SIG-M5 treated with dmso at 0.1 percent for 504 hours (cell line): Measurements from ENCODE around the gene KRT79.

ENCODE experiments used
- DNase-seq: peaks from one replicate; lab custom pipeline; 2025; ENCODE audit not compliant: unreplicated experiment; lab: John Stamatoyannopoulos, UW

Gene KRT79

DNA sequence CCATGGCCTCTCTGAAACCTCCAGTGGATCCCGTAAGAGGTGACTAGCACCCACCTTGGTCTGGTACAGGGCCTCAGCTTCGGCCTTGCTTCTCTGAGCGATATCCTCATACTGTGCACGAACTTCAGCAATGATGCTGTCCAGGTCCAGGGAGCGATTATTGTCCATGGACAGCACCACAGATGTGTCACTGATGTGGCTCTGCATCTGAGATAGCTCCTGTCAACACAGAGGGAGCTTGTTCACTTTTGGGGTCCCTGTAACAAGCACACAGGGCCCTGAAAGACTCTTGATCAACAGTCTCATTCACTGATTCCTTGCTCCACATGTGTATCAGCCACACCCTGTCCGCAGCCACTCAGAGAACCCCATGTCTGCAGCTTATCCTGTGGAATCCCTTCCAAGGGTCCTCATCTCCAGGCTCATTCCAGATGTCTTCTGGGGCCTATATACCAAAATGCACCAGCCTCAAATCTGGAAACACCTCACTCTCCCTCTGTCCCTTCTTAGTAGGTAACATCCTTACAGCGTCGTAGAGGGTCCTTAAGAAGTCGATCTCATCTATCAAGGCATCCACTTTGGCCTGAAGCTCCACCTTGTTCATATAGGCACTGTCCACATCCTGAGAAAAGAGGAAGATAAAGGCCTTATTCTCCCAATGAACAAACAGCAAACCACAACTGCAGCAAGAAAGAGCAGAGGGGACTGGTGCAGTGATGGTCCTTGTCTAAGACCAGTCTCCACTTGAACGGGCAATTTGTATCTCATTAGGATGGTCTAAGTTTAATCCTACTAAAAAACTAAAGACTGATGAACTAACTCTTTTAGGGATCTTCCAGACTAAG, 41.7 kb downstream of the KRT79 start:
- no peak for DNase-seq

DNA sequence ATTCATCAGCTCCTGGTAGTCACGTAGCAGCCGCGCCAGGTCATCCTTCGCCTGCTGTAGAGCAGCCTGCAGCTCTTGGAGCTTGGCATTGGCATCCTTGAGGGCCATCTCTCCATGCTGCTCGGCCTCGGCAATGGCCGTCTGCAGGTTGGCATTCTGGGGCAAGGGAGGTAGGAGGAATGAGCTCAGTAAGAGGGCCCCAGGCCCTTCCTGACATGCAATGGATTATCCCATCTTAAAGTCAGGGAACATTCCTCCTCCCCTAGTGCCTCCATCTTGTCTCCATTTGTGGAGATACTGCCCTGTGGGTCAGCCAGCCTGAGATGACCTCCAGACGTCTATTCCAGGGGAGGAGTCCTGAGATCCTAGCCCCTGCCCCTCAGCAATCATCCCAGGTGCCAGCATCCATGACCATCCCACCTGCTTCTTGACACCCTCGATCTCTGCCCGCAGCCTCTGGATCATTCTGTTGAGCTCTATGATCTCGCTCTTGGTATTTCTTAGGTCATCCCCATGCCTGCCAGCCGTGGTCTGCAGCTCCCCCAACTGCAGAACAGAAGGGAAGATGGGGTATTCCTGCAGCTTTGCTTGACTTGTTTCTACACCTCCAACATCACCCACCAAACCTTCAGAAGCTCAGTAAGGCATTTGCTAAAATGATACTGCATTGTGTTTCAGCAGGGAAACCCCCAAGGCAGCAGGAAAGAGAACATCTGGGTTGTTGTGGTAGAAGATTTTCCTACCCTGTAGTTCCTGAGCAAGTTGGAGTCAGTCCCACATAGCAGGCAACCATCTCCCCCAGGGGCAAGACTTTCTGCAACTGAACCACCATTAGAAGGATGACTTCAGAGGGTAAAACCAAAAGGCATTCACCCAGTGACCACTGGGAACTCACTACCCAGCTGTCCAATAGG, 42.6 kb downstream of the KRT79 start:
- no peak for DNase-seq

DNA sequence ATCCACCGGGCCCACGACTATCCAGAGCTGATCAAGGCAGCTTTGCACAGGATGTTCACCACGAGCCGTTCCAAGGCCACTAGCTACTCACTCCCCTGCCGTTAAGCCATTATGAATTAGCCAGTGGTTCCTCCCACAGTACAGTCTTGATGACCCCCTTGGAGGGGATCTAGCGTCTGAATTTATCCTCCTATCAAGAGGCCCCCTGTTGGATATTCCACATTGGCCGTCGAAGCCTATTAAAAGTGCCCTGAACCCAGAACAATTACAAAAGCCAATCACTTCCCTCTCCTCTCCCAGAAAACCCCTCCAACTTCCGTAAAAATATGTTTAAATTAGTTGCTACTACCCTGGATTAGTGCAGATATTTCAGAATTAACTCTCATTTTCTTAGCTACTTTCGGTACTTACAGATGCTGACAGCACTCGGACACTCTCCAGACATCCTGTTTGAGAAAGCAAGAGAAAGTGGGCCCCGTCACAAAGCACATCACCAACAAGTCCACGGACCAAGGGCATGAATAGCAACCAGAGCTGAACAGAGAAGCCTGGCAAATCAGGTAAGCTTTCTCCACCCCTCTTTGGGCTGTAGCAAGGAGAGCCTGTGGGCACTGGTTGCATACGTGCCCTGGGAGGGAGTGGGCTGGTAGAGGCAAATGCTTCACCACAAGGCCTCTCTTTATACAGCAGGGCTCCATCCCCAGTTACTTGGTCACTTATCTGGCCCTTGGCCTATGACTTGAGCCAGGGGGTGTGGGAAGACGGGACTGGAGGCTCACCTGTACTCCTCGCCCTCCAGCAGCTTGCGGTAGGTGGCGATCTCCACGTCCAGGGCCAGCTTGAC, 43.5 kb downstream of the KRT79 start:
- DNase-seq: no peak

DNA sequence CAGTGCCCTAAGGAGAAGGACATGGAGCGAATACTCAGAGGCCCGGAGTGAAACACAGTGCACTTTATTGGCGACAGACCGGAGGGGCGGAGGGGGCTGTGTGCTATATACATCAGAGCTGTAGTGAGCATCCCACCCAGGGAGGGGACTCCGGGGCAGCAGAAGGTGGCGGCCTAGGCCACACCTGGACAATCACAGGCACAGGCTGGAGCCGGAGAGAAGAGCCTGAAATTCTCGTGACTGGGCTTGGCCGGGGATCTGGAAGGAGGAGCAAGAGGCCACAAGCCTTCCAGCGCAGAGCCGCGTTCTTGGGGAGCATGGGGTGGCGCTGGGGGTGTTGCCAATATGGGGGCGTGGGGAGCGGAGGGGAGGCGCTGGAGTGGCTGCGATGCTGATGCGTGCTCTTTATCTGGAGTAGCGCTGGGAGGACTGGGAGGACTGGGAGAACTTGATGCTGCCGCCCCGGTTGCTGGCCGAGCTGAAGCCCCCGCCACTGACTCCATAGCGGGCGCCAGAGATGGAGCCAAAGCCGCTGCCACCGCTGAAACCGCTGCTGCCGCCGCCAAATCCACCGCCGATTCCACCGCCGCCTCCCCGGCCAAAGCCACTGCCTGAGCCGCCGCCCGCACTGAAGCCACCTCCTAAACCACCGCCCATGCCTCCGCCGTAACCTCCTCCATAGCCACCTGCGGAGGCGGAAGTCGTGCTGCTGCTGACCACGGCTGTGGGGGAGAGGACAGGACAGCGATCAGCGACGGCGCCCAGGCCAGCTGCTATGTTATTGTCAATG, 44.3 kb downstream of the KRT79 start:
- DNase-seq: no peak

DNA sequence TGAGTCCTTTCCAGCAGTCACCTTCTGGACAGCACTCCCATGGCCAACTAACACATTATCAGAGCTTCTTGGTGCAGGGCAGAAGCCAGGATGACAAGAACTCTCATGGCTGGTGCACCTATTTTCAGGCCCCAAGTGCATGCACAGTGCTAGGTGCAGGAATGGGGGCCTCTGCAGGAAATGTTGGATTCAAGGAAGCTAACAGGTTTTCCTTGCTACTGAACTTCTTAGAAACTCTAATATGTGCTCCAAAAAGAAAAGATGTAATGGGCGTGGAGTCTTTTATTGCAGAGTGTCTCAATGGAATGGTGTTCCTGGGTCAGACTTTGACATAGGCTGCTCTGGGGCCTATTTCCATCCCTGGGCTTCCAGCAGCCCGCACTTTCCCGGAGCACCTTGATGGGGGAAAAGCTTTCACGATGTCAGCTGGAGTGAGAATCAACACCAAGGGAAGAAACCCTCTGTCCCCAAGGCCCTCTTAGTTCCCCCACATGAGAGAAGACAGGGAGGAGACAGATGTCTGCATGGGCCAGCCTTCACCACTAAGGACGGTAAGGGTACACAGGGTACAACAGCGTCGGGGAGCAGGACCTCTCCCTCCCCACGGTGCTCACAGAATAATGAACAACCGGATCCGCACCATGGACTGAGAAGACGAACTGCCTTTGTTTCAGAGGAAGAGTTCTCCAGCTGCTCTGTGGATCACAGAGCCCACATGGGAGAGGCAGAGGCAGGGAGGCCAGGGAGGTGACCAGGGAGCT, 45.1 kb downstream of the KRT79 start:
- no peak for DNase-seq

DNA sequence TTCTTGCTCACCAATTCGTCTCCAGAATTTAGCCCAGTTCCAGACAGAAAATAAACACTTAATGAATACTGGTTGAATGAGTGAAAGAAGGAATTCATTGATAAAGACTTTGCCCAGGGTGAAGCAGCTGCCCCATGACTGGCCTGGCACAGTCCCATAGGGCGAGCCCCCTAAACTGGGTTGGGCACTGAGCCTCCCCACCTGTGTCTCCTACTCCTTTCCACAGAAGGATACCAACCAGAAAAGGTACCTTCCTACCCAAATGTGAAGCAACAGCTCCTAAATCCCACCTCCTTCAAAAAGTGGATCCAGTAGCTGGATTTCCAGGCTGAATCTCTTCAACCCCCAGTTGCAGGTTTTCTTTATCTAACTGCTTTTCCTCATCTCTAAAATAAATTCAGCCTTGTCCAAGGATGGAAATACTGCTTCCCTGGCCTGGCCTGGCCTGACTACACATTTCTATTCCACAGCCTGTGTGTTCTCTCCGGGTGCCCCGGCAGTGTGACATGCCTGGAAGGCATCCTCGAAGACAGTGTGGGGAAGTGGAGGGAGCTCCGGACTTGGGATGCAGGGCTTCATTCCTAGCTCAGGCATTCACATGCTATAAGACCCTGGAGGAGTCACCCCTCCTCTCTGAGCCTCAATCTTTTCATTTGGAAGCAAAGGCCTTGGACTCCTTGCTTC, 45.8 kb downstream of the KRT79 start:
- no peak for DNase-seq

DNA sequence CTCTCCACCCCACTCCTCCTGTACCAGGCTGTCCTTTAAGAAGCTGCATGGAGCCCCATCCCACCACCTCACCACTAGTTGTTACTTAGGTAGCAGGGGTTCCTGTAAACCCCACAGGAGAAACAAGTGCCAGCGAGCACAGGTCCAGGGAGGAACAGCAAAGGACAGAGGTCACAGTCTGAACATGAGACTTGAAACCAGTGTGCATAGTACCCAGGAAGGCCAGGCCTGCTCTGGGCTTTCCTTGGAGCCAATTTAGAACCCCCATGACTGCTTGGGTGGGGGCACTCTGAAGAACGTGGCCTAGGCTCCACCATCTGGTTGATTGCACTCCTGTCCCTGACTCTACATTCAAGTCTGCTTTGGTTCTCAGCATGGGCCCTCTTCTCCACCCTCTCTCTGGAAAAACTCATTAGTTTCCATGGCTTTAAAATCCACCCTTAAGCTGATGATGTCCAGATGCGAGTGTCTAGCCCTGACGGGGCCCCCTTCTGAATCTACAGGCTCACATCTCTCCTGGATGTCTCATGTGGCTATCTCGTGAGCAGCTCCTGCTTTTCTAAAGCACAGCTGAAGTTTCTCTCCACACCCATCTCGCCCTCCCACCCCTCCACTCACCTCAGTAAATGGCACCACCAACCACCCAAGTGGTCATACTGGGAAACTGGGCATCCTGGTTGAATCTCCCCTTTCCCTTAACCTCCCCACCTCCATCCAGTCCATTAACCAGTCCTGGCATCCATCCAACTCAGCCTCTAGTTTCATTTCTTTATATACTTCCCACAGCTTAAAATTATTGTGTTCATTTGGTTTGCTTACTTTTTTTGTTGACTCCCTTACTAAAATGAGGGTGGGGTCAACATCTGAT, 46.6 kb downstream of the KRT79 start:
- DNase-seq: no peak

DNA sequence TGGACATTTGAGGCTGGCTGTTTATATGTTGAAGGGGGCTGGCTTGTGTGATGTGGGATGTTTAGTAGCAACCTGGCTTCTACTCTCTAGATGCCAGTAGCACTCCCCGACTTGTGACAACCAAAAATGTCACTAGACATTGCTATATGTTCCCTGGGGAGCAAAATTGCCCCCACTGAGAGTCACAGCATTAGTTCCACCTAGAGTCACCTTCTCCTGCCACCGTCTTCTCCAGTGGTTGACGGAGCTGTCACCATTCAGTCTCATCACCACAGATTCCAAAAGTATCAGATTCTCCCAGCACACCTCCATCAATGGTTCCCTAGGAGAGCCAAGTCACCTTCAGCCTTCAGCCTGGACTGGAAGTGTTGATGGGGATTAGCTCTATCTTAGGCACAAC, 49.2 kb downstream of the KRT79 start:
- no peak for DNase-seq

DNA sequence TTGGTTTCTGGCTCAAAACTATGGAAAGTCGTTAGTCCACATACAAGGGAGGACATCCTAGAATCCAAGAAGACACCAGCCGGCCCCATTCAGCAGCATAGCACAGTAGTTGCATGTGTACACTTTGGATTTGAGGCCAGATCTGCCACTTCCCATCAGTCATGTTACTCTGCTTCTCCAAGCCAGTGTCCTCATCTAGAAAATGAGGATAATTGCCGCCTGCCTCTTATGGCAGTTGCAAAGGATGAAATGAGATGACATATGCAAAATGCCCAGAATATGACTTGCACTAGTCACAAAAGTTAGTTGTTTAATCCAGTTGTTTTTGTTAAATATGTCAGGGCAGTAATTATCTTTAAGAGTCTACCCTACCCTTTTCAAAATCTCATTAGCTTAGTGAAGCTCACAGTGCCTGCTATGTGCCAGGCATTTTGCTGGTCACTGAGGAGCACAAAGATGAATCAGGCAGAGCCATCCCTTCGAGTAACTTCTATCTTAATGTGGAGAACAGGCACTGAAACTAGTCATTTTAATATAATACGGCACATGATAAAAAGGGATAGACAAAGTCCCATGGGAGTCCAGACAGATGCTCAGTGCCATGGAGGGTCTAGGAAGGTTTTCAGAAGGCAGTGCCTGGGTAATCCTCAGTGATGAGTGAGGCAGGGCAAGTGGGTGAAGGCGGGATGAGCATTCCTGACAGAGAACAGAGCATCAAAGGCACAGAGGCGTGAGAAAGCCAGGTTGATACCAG, 50.4 kb downstream of the KRT79 start:
- DNase-seq: no peak

DNA sequence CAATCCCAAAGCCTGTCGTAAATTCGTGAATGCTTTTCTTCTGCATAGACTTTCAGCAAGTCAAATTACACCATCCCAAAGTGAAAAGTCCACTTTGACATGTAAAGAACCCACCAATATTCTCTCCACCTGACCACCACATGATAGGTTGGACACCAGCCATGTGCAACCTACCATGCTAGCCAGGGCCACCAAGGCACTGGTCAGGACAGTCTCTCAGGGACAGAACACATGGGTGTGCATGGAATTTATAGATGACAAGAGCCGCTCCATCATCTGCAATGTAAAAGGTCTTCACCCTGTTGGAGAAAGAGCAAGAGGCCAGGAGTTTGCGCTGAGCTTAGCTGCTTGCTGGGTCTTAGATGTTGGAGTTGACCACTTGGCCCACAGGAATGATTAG, 51.6 kb downstream of the KRT79 start:
- DNase-seq: no peak

DNA sequence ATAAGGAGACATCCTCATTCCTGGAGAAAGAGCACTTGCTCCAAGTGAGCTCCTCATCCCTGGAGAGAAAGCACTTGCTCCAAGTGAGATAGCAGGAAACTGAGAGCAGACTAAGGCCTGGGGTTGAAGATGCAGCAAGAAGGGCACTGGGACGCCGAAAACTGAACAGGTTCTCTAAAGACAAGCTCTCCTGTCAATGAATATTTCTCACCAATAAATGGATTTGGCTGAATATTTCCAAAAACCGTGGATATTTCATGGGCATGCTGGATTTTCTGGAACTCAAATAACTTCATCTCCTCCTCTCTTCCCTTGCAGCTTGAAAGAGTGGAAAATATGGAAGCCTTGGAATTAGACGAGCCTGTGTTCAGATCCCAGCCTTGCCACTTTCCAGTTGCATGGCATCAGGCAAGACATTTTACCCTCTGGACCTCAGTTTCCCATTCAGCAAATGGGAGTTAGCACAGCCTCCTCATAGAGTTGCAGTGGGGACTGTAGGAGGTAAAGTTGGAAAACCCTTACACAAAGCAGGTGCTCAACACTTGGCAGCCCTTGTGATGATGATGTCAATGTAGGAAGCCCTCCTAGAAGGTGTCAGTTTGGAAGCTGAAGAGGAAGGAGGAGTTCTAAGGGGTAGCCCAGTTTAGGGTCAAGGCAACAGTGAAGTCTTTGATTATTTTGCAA, 52.6 kb downstream of the KRT79 start:
- DNase-seq: no peak

DNA sequence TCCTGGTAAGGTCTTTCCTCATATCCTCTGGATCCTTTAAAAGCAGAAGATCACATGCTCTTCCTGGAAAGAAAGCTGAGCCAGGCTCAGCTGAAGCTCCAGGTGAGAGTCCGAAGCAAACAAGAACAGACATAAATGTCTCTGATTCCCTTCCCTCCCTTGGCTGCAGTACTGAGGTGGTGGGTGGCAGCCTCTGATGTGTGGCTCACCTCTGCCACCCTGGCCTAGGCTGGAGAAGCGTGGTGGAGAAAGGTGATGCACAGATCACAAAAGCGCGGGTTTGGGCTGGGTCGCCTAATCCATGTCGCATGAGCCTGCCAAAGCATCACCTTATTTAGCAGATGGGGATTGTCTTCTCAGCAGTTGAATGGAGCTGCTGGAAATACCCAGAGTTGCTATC, 54.2 kb downstream of the KRT79 start:
- no peak for DNase-seq

DNA sequence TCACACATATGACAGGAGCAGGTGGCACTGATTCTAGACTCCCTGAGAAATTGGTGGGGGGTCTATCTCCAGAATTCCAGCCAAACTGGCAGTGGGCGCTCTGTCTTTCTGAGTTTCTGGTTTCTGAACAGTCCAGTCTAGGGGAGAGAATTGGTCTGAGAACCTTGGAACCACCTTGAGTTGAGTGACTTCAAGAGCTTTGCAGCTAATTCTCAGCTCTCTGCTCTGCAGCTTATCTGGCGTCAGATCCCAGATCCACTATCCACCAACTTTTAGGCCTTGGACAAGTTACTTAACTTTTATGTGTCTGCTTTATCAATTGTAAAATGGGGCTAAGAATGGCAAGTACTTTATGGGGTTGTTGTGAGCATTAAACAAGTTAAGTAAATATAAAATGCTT, 55.3 kb downstream of the KRT79 start:
- no peak for DNase-seq

DNA sequence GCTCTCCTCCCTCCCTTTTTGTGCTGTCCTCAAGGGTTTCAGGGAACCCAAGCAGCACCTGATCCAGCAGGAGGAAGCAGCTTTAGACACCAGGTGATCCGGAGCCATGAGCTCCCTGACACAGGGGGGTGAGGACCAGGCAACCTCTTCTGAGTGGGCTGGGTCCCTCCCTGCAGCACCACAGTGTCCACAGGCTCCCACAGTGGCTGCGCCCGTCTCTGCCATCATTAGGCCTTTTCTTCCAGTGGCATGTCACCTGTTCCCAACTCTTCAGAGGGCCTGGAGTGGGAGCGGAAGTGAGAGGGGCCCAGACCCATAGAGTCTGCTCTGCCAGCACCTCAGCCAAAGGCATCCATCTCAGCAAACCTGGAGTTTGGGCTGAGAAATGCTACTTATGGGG, 56.5 kb downstream of the KRT79 start:
- no peak for DNase-seq

DNA sequence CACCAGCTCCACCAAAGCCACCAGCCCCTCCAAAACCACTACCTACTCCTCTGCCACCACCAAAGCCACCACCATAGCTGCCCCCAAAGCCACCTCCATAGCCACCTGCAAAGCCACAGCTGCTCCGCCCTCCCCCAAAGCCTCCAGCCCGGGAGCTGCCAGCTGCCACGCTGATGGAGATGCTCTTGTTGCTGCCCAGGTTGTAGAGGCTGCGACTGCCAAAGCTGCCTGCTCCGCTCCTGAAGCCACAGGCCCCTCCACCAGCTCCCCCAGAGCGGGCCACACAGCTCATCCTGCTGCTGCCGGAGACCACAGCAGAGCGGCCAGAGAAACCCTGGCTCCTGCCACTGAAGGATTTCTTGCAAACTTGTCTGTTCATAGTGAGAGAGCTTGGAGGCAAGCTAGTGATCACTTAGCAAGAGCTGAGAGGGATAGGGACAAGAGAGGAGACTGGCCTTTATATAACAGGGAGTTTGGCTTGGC, 57.2 kb downstream of the KRT79 start, which contains the start of gene KRT76:
TSS of gene KRT76 (minus strand) at position 433 of the 483 bp plus-strand sequence. CDS start at position 379, 54 bp downstream.
- no peak for DNase-seq

DNA sequence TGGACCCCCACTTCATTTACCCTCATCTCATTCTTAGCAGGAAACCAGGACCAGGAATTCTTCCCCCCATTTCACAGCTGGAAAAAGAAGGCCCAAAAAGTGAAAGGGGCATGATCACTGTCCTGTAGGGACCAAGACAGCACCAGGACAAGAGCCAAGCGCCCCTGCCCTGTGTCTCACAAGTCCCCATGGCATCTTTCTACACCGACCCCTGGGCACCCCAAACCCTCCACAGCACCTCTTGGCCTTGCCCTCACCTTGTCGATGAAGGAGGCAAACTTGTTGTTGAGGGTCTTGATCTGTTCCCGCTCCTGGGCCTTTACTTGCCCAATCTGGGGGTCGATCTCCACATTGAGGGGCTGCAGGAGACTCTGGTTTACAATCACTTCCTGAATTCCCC, 57.7 kb downstream of the KRT79 start:
- no peak for DNase-seq
